HG02943 (cell line): ENCODE data around the gene NME2.

Experiments used
- ATAC-seq: cut with Tn5 transposase; IDR thresholded peaks from one replicate; pipeline ENCODE4 v1.9.1; 2021; ENCODE audit warnings: mild to moderate bottlenecking, low read depth, moderate library complexity; ENCODE audit not compliant: unreplicated experiment

Gene NME2

GRCh38 chr17:51200295-51200694 is 34.1 kb downstream of the NME2 start:
- ATAC-seq: no peak

DNA sequence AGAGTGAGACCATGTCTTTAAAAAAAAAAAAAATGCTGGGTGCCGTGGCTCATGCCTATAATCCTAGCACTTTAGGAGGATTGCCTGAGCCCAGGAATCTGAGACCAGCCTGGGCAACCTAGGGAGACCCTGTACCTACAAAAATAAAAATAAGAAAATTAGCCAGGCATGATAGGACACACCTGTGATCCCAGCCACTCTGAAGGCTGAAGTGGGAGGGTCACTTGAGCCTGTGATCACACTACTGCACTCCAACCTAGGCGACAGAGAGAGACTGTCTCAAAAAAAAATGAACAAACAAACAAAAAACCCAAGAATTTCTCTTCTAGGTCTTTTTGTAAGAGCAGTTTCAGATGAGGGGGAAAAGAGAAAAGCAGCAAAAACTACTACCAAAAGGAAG is 34.6 kb downstream of the NME2 start:
- no peak for ATAC-seq

GRCh38 chr17:51203838-51204237 is 37.6 kb downstream of the NME2 start:
- ATAC-seq: no peak

DNA sequence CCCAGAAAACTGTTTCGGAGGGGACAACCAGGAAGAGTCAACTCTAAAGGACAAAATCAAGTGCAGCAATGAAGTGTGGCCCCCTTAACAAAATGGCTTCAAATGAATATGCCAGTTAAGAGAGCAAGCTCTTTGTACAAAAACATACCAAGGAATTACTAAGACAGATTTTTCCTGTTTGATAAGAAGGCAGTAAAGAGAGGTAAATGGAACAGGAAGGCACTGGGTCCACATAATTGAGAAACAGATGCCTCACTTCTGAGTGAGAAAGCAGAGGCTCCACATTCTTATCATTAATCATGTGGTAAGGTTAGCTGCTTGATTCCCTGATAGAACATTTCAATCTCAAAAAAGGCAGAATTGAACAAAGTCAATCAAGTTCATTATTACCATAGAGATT is 48.7 kb downstream of the NME2 start:
- no peak for ATAC-seq

GRCh38 chr17:51217946-51218345 is 51.7 kb downstream of the NME2 start:
- no peak for ATAC-seq

- no peak for ATAC-seq
Measured at GRCh38 chr17:51221322-51221721, 55.1 kb downstream of the NME2 start.
